ENCODE measurements around the gene MYL3. TPM values are rescaled to one million over a fixed set of nuclear protein-coding genes. Genes with fewer than 3 reads are reported as not detected.

MYL3 gene
- polyA plus RNA-seq, 1 donor (not counting 4 experiments of a cell fraction or from before 2014, with no cell fraction given) = not detected

- TF ChIP-seq, protein P1, sequence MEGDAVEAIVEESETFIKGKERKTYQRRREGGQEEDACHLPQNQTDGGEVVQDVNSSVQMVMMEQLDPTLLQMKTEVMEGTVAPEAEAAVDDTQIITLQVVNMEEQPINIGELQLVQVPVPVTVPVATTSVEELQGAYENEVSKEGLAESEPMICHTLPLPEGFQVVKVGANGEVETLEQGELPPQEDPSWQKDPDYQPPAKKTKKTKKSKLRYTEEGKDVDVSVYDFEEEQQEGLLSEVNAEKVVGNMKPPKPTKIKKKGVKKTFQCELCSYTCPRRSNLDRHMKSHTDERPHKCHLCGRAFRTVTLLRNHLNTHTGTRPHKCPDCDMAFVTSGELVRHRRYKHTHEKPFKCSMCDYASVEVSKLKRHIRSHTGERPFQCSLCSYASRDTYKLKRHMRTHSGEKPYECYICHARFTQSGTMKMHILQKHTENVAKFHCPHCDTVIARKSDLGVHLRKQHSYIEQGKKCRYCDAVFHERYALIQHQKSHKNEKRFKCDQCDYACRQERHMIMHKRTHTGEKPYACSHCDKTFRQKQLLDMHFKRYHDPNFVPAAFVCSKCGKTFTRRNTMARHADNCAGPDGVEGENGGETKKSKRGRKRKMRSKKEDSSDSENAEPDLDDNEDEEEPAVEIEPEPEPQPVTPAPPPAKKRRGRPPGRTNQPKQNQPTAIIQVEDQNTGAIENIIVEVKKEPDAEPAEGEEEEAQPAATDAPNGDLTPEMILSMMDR (optimal IDR thresholded peaks at IDR 0.05 in 1 of 3, IDR thresholded peaks at IDR 0.05 in 1 of 3, conservative IDR thresholded peaks at IDR 0.05 in 1 of 3; ENCODE audit: extremely low read depth in 1 of 3, insufficient read depth in 2 of 3, low read length in 3 of 3) = no peak
- TF ChIP-seq EZH2 (IDR thresholded peaks at IDR 0.05; ENCODE audit: low read length) = no peak
- no peaks in the 10 kb centered on the region for H4K20me1 ChIP-seq (ENCODE audit: control insufficient read depth, extremely low read depth, insufficient read depth, low read length)
- no peak overlapping the region for H3K4me2 ChIP-seq (ENCODE audit: control insufficient read depth, extremely low read depth, insufficient read depth, low read depth, low read length)
- H3K36me3 ChIP-seq (ENCODE audit: control insufficient read depth in 2 of 2, extremely low read depth in 1 of 2, insufficient read depth in 2 of 2, low read length in 2 of 2) = no peaks in the 10 kb centered on the region
- no peak overlapping the region for H3K9ac ChIP-seq (ENCODE audit: control insufficient read depth, extremely low read depth, insufficient read depth, low read length)
- no peak for DNase-seq (ENCODE audit: low read depth, low spot score)
- H3K4me1 ChIP-seq (ENCODE audit: control insufficient read depth, extremely low read depth, insufficient read depth, low read length) = no peaks in the 10 kb centered on the region
- H3K27ac ChIP-seq (ENCODE audit: control insufficient read depth, insufficient read depth, low read length) = no peak overlapping the region
- H3K79me2 ChIP-seq (ENCODE audit: control insufficient read depth, insufficient read depth, low read length) = no peaks in the 10 kb centered on the region
- H3K27me3 ChIP-seq (ENCODE audit: control insufficient read depth, extremely low read depth, insufficient read depth, low read length) = no peaks in the 10 kb centered on the region
- no peaks in the 10 kb centered on the region for H3K9me3 ChIP-seq (ENCODE audit: control insufficient read depth, low read depth, low read length)
- no peak for FAIRE-seq
- H2AFZ ChIP-seq (ENCODE audit: control insufficient read depth, low read length) = no peak overlapping the region
- no peak overlapping the region for H3K4me3 ChIP-seq (ENCODE audit: control insufficient read depth in 2 of 3, extremely low read depth in 1 of 3, insufficient read depth in 2 of 3, low read depth in 1 of 3, low read length in 3 of 3)
- dilution Hi-C loops (cut with MboI; ENCODE audit: extremely low pct_ligation_motif_present, low sequenced_read_pairs) = no loop called here
- no peaks in the 10 kb centered on the region for H3K9me1 ChIP-seq (ENCODE audit: control insufficient read depth, extremely low read depth, insufficient read depth, low read length)
Observed at GRCh38 chr3:46838301-46838700, 24.9 kb downstream of the MYL3 start.

DNA sequence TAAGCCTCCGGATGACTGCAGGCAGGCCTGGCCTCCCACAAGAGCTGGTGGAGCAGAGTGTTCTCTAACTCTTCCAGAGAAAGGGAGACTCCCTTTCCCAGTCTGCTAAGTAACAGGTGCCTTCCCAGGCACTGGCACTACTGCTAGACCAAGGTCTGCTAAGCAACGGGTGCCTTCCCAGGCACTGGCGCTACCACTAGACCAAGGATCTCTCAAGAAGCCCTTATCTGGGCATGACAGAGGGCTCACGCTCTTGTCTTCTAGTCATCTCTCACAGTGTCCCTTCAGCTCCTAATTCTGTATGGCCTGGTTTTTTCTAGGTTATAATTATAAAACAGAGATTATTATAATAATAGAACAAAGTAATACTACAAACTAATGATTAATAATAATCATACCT lies 27.8 kb downstream of the MYL3 start:
- Histone ChIP-seq H3K4me3 (ENCODE audit: control insufficient read depth in 2 of 3, extremely low read depth in 1 of 3, insufficient read depth in 2 of 3, low read depth in 1 of 3, low read length in 3 of 3) (no peak overlapping the region), H3K36me3 (ENCODE audit: control insufficient read depth in 2 of 2, extremely low read depth in 1 of 2, insufficient read depth in 2 of 2, low read length in 2 of 2) (no peaks in the 10 kb centered on the region), H3K79me2 (ENCODE audit: control insufficient read depth, insufficient read depth, low read length) (no peaks in the 10 kb centered on the region), H2AFZ (ENCODE audit: control insufficient read depth, low read length) (no peak overlapping the region), H3K4me2 (ENCODE audit: control insufficient read depth, extremely low read depth, insufficient read depth, low read depth, low read length) (no peak overlapping the region), H3K27me3 (ENCODE audit: control insufficient read depth, extremely low read depth, insufficient read depth, low read length) (no peaks in the 10 kb centered on the region), H3K27ac (ENCODE audit: control insufficient read depth, insufficient read depth, low read length) (no peak overlapping the region), H3K4me1 (ENCODE audit: control insufficient read depth, extremely low read depth, insufficient read depth, low read length) (no peaks in the 10 kb centered on the region), H3K9ac (ENCODE audit: control insufficient read depth, extremely low read depth, insufficient read depth, low read length) (no peak overlapping the region), H3K9me1 (ENCODE audit: control insufficient read depth, extremely low read depth, insufficient read depth, low read length) (no peaks in the 10 kb centered on the region), H4K20me1 (ENCODE audit: control insufficient read depth, extremely low read depth, insufficient read depth, low read length) (no peaks in the 10 kb centered on the region), H3K9me3 (ENCODE audit: control insufficient read depth, low read depth, low read length) (no peaks in the 10 kb centered on the region)
- TF ChIP-seq, protein P1 (optimal IDR thresholded peaks at IDR 0.05 in 1 of 3, IDR thresholded peaks at IDR 0.05 in 1 of 3, conservative IDR thresholded peaks at IDR 0.05 in 1 of 3; ENCODE audit: extremely low read depth in 1 of 3, insufficient read depth in 2 of 3, low read length in 3 of 3) = no peak
- no peak for TF ChIP-seq EZH2 (IDR thresholded peaks at IDR 0.05; ENCODE audit: low read length)
- FAIRE-seq (no peak), DNase-seq (ENCODE audit: low read depth, low spot score) (no peak)
- dilution Hi-C loops (cut with MboI; ENCODE audit: extremely low pct_ligation_motif_present, low sequenced_read_pairs) = no loop called here
